Hematopoietic multipotent progenitor cell (in vitro differentiated cells): Measurements from ENCODE around the gene ANKRD16. TPM values are rescaled to one million over a fixed set of nuclear protein-coding genes. Genes with fewer than 3 reads are reported as not detected.
"Not testable (repeated sequence)": the region's sequence is repeated elsewhere in the genome, so short reads cannot be mapped to it uniquely, and the experiment has no call there.

ENCODE experiments used
- DNase-seq, 3 donors: peaks; one replicate each; pipeline ENCODE4 v3.0.0-alpha.2; 2011 to 2015; ENCODE audit warnings: low read depth in 2 of 3, low spot score in 2 of 3
- total RNA-seq: library from RNA; depleted of rRNA; stranded (reverse); fragments of >200 nt; gene quantifications from one replicate; pipeline ENCODE4 v1.2.3, GENCODE V29; 2012

Gene ANKRD16
- 12.4 TPM for total RNA-seq

DNA sequence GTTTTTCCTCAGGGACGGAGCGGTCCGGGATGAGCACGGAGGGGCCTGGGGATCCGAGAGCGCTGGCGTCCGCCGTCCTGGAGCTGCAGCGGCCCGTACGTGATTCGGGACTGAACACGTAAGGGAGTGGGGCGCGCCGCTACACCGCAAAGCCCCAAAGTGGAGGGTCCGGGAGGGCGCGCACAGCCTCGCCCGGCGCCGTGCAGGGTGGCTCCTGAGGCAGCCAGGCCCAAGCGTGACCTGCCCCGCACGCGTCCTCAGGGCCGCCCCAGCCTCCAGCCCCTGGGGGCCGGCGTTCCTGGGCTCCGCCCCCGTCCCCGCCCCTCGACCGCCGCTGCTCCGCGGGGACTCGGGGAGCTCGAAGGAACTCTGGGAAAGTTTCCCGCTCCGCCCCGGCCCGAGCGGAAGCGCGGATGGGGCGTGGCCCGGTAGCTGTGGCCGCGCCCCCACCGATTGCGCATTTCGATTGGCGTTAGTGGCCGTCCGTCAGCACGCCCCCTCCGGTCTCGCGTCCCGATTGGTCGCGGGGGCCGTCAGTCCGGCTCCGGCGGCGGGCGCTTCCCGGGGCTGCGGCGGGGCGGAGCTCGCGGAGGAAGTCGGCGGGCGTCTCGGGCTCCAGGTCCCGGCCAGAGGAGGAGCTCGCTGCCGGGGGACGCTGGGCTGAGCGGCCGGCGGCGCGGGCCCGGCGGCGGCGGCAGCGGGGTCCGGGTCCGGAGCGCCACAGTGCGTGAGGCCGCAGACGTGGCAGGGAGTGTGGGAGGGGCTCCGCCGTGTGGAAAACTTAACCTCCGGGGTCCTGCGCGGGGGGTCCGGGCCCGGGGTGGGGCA, at the start of gene ANKRD16, which contains the start of gene FBH1:
Gene ANKRD16, minus strand, starts transcription at position 270 of the 828 bp plus-strand sequence. CDS start 539 bp downstream, outside the sequence.
Gene FBH1, plus strand, starts transcription at position 620 of the 828 bp plus-strand sequence. Its CDS starts 103 bp downstream, at position 723.
- DNase-seq: peak; percentile 96 to 99 (median 97)

- no peak for DNase-seq
Observed at GRCh38 chr10:5938291-5938690, 48.6 kb upstream of the ANKRD16 start.

DNA sequence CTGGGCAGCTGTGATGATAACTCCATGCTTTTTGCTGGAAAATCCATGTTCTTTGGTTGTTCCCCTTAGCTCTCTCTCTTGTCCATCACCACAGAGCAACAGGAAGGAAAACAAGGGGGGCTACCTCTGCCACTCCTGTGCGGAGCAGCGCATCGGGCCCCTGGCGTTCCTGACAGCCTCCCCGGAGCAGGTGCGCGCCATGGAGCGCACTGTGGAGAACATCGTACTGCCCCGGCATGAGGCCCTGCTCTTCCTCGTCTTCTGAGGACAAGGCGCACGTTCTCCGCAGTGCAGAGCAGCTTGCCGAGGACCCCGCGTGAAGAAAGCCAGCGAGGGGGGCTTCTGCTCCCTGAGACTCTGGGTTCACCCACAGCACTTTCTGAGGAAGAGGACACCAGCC, 47.3 kb upstream of the ANKRD16 start:
- DNase-seq: no peak

DNA sequence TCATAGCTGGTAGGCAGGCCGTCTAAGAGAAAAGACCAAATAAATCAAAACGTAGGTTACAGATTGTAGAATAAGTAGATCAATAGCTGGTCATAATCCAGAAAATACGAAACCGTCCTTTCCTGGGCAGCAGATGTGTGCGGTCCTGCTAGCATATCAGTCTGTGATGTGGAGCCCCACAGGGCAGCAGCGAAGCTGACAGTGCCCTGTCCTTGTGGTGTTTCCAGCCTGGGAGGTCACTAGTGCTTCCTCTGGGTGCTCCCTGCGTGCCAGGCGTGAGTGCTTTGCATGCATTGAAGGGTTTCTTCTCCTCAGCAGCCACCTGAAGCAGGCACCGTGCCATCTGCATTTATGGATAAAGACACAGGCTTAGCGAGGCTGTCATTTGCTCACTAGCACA, 45.9 kb upstream of the ANKRD16 start:
- DNase-seq: no peak

DNA sequence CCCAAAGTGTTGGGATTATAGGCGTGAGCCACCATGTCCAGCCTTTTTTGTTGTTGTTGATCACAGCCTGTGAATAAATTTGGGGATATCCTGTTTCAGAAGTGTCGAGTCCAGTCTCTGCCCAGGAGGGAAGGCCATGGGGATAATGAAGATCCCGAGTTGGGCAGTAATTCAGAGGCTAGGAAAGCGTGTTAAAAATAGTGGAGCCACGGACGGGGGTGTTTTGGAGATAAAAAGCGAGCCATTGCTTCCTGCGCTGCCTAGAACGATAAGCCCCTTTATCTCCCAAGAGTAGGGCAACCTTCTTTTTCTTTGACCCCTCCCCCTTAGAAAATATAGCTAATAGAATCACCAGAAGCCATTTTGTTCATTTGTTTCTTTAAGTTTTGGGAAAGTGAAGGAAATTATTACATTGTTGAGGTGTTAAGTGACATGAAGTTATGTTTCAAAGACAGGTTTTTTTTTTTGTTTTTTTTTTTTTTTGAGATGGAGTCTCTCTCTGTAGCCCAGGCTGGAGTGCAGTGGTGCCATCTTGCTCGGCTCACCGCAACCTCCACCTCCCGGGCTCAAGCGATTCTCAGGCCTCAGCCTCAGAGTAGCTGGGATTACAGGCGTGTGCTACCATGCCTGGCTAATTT, 44.3 kb upstream of the ANKRD16 start:
- peak in 1 of 3 donors; percentile 8 for DNase-seq

- no peak for DNase-seq
Observed at GRCh38 chr10:5932345-5932744, 42.7 kb upstream of the ANKRD16 start.

- DNase-seq: no peak
Observed at GRCh38 chr10:5930272-5930671, 40.6 kb upstream of the ANKRD16 start.

GRCh38 chr10:5929442-5929841, 39.7 kb upstream of the ANKRD16 start:
- DNase-seq: no peak

DNA sequence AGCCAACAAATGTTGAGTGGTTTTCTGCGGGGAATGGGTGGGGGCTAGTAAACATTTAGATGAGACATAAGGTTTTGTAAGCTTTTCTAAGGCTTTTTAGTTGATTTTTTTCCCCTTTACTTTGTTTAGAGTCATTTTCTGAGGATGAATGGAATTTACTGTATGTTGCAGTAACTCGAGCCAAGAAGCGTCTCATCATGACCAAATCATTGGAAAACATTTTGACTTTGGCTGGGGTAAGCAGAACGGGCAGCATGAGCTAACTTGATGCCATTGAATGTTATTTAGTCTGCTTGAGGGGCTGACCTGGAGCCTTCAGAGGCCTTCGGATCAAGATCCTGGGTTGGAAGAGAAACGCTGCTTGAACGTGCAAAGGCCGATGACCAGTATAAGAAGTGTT, 37.6 kb upstream of the ANKRD16 start:
- DNase-seq: no peak

DNA sequence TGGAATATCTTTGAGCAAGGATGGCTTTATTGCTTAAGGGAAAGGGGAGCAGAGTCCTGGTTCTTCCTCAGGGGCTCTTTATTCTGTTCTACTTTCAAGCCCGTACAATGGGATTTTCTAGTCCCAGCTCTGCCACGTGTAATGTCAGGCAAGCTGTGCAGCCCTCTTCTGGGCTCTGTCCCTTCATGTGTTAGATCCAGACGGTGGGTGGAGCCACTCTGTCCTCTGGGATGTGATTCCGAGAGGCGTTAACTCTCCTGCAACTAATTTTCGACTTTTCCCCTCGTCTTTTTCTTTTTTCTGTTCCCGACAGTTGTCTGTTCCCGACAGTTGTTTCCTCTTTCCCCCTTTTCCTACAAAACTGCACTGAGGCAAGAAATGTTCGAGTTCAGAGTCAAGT, 35.2 kb upstream of the ANKRD16 start:
- no peak for DNase-seq

GRCh38 chr10:5921746-5922145, 32.1 kb upstream of the ANKRD16 start:
- DNase-seq: no peak

DNA sequence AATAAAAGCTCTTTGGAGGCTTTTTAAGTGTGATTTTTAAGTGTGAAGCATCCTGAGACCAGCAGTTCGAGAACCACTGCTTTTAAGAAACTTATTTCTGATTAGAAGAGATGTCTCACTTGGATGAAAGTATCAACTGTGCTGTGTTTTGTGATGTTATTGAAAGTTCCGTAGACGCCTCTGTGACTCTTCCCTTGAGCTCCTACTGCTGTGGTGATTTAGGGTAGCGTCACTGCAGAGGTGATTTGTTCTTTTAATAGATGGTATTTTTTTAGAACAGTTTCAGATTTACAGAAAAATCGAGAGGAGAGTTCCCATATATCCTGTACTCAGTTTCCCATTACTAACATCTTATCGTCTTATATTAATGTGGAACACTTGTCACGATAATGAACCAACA, 29.9 kb upstream of the ANKRD16 start:
- DNase-seq: no peak

- DNase-seq: no peak
Observed at GRCh38 chr10:5918763-5919162, 29.1 kb upstream of the ANKRD16 start.

- DNase-seq: no peak
Observed at GRCh38 chr10:5917305-5917704, 27.6 kb upstream of the ANKRD16 start.

GRCh38 chr10:5915451-5915850, 25.8 kb upstream of the ANKRD16 start:
- peak in 2 of 3 donors; percentile 7 to 23 for DNase-seq

DNA sequence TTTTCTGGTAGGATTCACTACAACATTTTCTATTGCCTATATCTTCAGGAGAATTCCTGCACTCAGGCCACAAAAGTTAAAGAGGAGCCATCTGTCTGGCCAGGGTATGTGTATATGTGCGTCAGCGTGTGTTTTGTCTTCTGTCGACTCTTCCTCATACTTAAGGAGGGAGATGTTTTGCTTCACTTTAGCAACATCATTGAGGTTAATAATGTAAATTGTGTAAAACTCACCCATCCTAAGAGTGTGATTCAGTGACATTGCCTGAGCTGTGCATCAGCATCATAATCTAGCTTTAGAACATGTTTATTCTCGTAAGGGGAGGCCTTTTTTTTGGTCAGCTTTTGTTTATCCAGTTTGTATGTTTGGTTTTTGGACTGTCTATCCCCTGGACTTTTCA, 24.0 kb upstream of the ANKRD16 start:
- DNase-seq: no peak

- no peak for DNase-seq
Observed at GRCh38 chr10:5911670-5912069, 22.0 kb upstream of the ANKRD16 start.

- no peak for DNase-seq
Observed at GRCh38 chr10:5910323-5911100, 20.8 kb upstream of the ANKRD16 start.

- not testable (repeated sequence) for DNase-seq
Observed at GRCh38 chr10:5908676-5909075, 19.0 kb upstream of the ANKRD16 start.

DNA sequence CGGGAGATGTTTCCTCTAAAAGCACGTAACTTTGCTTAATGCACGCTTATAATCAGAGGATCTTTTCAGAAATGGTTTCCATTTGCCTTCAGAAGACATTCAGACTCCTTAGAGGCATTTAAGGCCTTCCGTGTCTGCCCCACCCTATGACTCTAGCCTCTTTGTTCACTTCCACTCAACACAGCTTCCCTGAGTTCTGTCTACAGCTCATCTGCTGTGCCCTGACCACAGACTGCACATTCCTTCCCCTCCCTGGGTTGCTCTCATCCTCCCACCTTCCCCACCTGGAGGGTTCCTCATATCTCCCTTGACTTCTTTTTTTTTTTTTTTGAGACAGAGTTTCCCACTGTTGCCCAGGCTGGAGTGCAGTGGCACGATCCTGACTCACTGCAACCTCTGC, 17.0 kb upstream of the ANKRD16 start:
- no peak for DNase-seq

- DNase-seq: no peak
Observed at GRCh38 chr10:5905854-5906507, 16.3 kb upstream of the ANKRD16 start.
